Activated CD4-positive, alpha-beta T cell treated with anti-CD3 and anti-CD28 coated beads, Interleukin-2, amount 50 U/mL, for 4 hours (primary cell): ENCODE results near the gene TNFSF9.
"Not testable (repeated sequence)": the region's sequence is repeated elsewhere in the genome, so short reads cannot be mapped to it uniquely, and the experiment has no call there.

Experiments
- DNase-seq, 2 experiments: peaks; one replicate each; pipeline ENCODE4 v3.0.0-alpha.2; 2020

Gene TNFSF9

GRCh38 chr19:6532244-6532999 lies 1.6 kb downstream of the TNFSF9 start:
- DNase-seq = no peak

- no peak for DNase-seq
Measured at GRCh38 chr19:6533000-6533328, 2.1 kb downstream of the TNFSF9 start.

GRCh38 chr19:6533746-6534418 lies 3.1 kb downstream of the TNFSF9 start:
- no peak for DNase-seq

DNA sequence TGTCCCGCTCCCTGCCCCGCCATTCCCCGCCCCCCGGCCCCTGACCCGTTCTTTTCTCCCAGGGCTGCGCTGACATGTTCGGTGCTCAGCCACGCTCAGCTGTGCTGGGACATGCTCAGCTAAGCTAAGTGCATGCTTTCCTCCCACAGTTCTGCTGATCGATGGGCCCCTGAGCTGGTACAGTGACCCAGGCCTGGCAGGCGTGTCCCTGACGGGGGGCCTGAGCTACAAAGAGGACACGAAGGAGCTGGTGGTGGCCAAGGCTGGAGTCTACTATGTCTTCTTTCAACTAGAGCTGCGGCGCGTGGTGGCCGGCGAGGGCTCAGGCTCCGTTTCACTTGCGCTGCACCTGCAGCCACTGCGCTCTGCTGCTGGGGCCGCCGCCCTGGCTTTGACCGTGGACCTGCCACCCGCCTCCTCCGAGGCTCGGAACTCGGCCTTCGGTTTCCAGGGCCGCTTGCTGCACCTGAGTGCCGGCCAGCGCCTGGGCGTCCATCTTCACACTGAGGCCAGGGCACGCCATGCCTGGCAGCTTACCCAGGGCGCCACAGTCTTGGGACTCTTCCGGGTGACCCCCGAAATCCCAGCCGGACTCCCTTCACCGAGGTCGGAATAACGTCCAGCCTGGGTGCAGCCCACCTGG lies 3.7 kb downstream of the TNFSF9 start:
- no peak for DNase-seq

- DNase-seq = no peak
Measured at GRCh38 chr19:6535558-6536137, 4.8 kb downstream of the TNFSF9 start.

DNA sequence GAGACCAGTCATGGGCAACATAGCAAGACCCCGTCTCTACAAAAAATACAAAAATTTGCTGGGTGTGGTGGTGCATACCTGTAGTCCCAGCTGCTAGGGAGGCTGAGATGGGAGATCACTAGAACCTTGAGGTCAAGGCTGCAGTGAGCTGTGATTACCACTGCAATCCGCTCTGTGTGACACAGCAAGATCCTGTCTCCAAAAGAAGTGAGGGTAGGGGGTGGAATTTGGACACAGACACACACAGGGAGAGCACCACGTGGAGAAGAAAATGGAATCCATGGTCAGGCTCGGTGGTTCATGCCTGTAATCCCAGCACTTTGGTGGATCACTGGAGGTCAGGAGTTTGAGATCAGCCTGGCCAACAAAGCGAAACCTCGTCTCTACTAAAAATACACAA lies 8.7 kb downstream of the TNFSF9 start:
- DNase-seq = no peak

- no peak for DNase-seq
Measured at GRCh38 chr19:6540918-6541689, 10.3 kb downstream of the TNFSF9 start.

GRCh38 chr19:6543866-6544347 lies 13.1 kb downstream of the TNFSF9 start:
- DNase-seq = no peak

GRCh38 chr19:6550679-6551078 lies 19.9 kb downstream of the TNFSF9 start:
- DNase-seq = not testable (repeated sequence)

- DNase-seq = no peak
Measured at GRCh38 chr19:6551091-6551490, 20.3 kb downstream of the TNFSF9 start.

GRCh38 chr19:6551607-6552450 lies 21.0 kb downstream of the TNFSF9 start:
- peak; percentile 26 to 37 for DNase-seq

- no peak for DNase-seq
Measured at GRCh38 chr19:6556043-6556449, 25.2 kb downstream of the TNFSF9 start.

GRCh38 chr19:6556480-6557195 lies 25.8 kb downstream of the TNFSF9 start:
- no peak for DNase-seq

GRCh38 chr19:6562437-6562836 lies 31.6 kb downstream of the TNFSF9 start:
- DNase-seq = not testable (repeated sequence)

DNA sequence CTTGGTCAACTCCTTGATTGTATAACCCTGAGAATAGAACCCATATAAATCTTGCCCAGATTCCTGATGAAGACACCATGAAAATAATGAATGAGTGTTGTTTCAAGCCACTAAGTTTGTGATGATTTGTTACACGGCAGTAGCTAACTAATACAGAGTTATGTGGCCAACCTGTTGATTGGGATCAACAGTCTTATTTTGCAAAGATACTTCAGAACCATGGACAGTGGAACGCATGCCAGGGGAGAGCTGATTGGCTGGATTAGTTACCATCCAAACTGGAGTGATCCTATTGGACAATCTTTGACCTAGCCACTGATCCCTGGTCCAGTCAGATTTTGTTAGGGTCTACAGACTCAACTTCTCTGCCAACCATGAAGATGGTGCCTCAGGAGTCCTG lies 33.6 kb downstream of the TNFSF9 start:
- no peak for DNase-seq

DNA sequence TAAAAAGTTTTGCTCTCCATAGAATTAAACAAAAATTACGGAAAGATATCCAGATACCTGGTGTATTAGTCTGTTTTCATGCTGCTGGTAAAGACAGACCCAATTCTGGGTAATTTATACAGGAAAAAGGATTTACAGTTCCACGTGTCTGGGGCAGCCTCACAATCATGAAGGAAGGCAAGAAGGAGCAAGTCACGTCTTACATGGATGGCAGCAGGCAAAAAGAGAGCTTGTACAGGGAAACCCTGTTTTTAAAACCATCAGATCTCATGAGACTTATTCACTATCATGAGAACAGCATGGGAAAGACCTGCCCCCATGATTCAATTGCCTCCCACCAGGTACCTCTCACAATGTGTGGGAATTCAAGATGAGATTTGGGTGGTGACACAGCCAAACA lies 35.9 kb downstream of the TNFSF9 start:
- DNase-seq = not testable (repeated sequence)

- DNase-seq = no peak
Measured at GRCh38 chr19:6568010-6568526, 37.2 kb downstream of the TNFSF9 start.

GRCh38 chr19:6568816-6569215 lies 38.0 kb downstream of the TNFSF9 start:
- DNase-seq = no peak

- no peak for DNase-seq
Measured at GRCh38 chr19:6570764-6571163, 39.9 kb downstream of the TNFSF9 start.

- DNase-seq = no peak
Measured at GRCh38 chr19:6571167-6571566, 40.3 kb downstream of the TNFSF9 start.

DNA sequence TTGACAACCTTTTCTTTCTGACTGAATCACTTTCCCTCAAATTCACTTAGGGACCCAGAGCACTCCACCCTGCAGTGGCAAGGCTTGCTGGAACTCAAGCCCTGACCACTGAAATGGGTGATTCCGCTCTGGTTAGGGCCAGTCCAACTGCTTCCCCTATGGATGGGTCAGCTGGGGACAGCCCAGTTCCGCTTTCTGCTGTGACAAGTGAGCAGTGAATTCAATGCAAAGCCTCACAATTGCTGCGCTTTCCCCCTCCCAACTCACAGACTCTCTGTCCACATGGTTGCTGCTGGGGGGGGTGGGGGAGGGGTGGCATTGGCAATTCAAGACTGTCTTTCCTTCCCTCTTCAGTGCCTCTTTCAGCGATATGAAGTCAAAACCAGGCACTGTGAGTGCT lies 41.4 kb downstream of the TNFSF9 start:
- no peak for DNase-seq
